ENCODE measurements around the gene MYH8.

MYH8 gene

DNA sequence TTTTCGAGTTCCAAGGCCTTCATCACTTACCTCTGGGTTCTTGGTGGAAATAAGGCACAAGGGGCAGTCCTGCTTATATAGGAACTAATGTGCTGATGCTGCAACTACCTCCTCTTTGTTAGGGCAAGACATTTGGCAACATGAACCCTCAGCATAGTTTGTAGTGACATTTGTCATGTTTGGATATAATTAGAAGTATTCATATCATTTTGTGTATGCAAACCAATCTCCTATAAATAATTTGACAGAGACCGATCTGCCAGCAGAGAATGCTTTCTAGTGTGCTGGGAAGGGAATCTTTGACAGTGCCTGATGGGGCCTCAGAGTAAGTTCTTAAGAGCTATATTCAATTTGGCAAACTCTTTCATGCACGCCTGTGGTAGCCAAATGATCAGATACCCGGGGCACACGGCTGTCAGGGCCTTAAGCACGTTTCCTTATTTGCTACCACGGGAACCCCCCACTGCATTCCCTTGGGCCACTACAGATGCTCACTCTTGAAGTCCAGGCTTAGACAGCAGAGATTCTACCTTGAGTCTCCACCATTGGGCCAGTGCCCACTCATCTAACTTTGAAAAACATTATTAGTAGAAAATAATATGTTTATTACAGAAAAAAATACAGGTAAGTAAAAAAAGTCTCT lies at the start of gene MYH8:
Gene MYH8 (minus strand): TSS at position 51 of the 643 bp plus-strand sequence. CDS start 1,723 bp downstream, outside the sequence.
- no peak for DNase-seq (ENCODE audit: low read depth)
- no peak within 1 kb of the TSS for H3K4me3 ChIP-seq (ENCODE audit: low read depth, low read length)

DNA sequence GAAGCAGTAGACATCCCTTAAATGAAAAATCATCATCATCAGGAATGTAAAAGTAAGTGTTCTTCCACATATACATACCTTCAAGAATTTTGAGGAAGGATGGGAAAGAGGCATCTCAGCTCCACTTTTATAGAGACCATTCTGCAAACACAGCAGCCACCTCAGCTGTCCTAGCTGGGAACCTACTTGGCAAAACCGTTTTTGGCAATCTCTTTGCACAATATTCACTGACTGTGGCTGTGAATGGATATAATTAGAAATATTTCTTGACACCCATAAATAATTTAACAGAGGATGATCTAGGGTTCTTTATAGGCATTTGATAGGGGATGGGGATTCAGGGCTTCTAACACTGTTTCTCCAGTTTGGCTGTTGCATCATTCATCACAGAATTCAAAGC lies 47.7 kb upstream of the MYH8 start, which contains the start of gene MYH4:
Gene MYH4 (minus strand): TSS at position 101 of the 400 bp plus-strand sequence. CDS start 2,814 bp downstream, outside the sequence.
- DNase-seq (ENCODE audit: low read depth): no peak
- no peak within 1 kb of the TSS for H3K4me3 ChIP-seq (ENCODE audit: low read depth, low read length)

GRCh38 chr17:10463402-10463801 lies 41.7 kb upstream of the MYH8 start:
- H3K4me3 ChIP-seq (ENCODE audit: low read depth, low read length): no peak overlapping the region
- no peak for DNase-seq (ENCODE audit: low read depth)

- no peak for DNase-seq (ENCODE audit: low read depth)
- H3K4me3 ChIP-seq (ENCODE audit: low read depth, low read length): no peak overlapping the region
Measured at GRCh38 chr17:10460062-10460461, 38.3 kb upstream of the MYH8 start.

GRCh38 chr17:10458701-10459100 lies 37.0 kb upstream of the MYH8 start:
- DNase-seq (ENCODE audit: low read depth): no peak
- H3K4me3 ChIP-seq (ENCODE audit: low read depth, low read length): no peak overlapping the region

GRCh38 chr17:10457952-10458351 lies 36.2 kb upstream of the MYH8 start:
- no peak overlapping the region for H3K4me3 ChIP-seq (ENCODE audit: low read depth, low read length)
- DNase-seq (ENCODE audit: low read depth): no peak

DNA sequence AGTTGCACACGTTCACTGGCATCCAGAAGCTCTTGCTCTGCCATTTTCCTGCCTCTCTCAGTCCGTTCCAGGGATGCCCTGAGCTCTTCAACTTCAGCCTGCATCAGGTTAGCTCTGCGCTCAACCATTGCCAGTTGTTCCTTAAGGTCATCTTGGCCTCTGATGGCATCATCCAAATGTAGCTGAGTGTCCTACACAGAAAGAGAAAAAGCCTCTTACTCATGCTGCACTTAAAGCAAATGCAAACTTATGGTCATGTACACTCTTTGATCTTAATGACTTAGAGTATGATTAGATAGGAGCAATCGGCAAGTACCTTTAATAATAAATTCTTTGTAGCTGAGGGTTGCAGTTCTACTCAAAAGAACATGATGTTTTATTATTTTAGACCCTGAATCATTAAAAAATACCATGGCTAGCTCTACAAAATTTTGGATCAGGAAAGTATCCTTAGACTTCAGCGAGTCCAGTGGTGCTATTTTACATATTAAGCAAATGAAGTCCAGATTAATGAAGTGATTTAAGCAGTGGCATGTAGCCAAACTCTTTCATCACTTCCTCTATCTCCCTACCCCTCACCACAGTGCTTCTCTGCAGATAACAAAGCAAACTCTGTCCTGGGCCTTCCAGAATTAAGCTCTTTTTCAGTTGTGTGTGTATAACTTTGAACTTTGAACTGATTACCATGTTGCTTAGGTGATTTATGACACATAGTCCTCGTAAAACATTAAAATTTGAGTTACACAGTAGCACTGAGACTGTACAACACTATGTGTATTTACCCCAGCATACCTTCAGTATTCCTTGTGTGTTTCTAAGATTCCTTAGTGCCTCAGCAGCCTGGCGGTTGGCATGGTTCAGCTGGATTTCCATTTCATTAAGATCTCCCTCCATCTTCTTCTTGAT lies 25.5 kb upstream of the MYH8 start:
- DNase-seq (ENCODE audit: low read depth): no peak
- H3K4me3 ChIP-seq (ENCODE audit: low read depth, low read length): no peak overlapping the region

- DNase-seq (ENCODE audit: low read depth): no peak
- H3K4me3 ChIP-seq (ENCODE audit: low read depth, low read length): no peak overlapping the region
Measured at GRCh38 chr17:10439816-10440215, 18.1 kb upstream of the MYH8 start.

- no peak overlapping the region for H3K4me3 ChIP-seq (ENCODE audit: low read depth, low read length)
- DNase-seq (ENCODE audit: low read depth): no peak
Measured at GRCh38 chr17:10435096-10435495, 13.3 kb upstream of the MYH8 start.

DNA sequence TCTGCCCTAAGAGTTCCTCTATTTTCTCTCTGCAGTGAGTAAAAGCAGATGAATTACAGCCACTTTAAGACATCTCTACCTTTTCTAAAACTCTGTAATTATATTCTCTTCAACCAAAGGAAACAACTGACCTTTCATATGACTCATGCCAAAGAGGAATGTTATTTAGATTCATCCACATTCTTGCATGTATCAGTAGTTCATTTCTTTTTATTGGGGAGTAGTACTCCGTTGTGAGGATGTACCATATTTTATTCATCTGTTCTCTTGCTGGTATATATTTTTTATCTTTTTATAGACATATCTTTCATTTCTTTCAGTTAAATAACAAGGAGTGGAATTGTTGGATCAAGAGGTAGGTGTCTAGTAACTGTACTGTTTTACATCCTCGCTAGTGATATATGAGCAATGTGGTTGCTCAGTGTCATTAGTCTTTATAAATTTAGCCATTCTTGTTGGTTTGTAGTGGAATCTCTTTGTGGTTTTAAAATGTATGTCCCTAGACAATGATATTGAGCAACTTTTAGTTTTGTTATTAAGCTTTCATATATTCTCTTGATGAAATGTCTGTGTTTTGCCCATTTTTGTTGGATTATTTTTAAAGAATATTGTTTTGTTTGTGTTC lies 7.8 kb upstream of the MYH8 start:
- no peak for DNase-seq (ENCODE audit: low read depth)

GRCh38 chr17:10428781-10429180 lies 7.0 kb upstream of the MYH8 start:
- no peak for DNase-seq (ENCODE audit: low read depth)
- H3K4me3 ChIP-seq (ENCODE audit: low read depth, low read length): no peak overlapping the region

More for the DNA sequence above, 7.8 kb upstream of the MYH8 start:
- H3K4me3 ChIP-seq (ENCODE audit: low read depth, low read length): no peak overlapping the region

- no peak overlapping the region for H3K4me3 ChIP-seq (ENCODE audit: low read depth, low read length)
- no peak for DNase-seq (ENCODE audit: low read depth)
Measured at GRCh38 chr17:10421211-10421610, 539 bp downstream of the MYH8 start.

DNA sequence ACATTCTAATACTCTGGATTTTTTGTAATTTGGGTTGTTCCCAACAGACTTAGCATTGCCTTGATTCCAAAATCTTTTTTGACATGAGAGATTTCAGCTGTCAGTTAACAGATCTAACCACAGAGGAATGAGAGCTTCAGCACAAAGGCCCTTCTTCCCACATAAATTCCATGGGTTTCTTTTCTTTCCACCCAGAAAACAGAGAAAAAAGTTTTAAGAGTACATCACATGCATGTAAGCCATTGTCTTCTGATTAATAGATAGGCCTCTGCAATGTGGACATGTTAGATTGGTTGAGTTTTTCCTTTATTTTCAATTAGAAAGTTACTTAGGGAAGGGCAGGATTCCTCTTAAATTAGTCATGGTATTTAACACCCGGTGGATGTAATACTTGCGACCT lies 939 bp downstream of the MYH8 start:
- DNase-seq (ENCODE audit: low read depth): no peak
- H3K4me3 ChIP-seq (ENCODE audit: low read depth, low read length): no peak overlapping the region

DNA sequence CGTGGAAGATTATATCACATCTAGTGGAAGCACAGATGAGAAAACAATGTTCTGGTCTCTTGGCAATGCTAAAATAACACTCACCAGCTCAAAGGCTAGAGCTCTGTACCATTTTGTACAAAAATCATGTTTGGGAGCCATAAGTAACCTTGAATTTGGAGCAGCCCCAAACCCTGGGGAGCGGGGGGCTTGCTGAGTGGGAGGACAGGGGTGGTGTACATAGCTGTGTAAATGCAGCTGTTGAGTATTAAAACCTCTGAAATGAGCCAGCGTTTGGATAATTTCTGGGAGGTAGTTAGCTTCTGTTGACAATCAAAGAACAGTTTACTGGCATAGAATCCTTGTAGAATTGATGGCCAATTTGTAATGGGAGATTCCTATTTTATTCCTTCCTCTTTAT lies 4.3 kb downstream of the MYH8 start:
- no peak for DNase-seq (ENCODE audit: low read depth)
- H3K4me3 ChIP-seq (ENCODE audit: low read depth, low read length): no peak overlapping the region

- no peak for DNase-seq (ENCODE audit: low read depth)
- no peak overlapping the region for H3K4me3 ChIP-seq (ENCODE audit: low read depth, low read length)
Measured at GRCh38 chr17:10415161-10415560, 6.6 kb downstream of the MYH8 start.

DNA sequence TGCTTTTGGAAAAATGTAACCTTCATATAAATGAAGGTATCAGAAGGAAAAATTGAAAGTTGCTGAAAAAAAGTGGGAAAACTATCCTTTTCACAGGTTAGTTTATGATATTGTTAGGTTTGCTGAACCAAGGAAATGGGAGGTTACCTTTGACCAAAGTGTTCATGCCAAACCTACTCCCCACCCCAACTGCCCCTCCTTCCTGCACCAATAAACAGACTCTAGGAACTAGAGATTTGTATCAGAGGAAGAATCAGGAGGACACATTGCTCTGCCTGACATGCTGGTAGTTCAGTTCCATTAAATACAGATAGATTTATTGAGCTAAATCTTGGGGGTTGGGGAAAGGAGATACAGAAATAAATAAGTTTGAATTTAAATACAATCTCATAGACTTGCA lies 18.2 kb downstream of the MYH8 start:
- no peak overlapping the region for H3K4me3 ChIP-seq (ENCODE audit: low read depth, low read length)

GRCh38 chr17:10398352-10398751 lies 23.4 kb downstream of the MYH8 start:
- no peak overlapping the region for H3K4me3 ChIP-seq (ENCODE audit: low read depth, low read length)
- no peak for DNase-seq (ENCODE audit: low read depth)

More for the DNA sequence above, 18.2 kb downstream of the MYH8 start:
- DNase-seq (ENCODE audit: low read depth): no peak

GRCh38 chr17:10396524-10397163 lies 25.1 kb downstream of the MYH8 start:
- DNase-seq (ENCODE audit: low read depth): no peak
- H3K4me3 ChIP-seq (ENCODE audit: low read depth, low read length): no peak overlapping the region

DNA sequence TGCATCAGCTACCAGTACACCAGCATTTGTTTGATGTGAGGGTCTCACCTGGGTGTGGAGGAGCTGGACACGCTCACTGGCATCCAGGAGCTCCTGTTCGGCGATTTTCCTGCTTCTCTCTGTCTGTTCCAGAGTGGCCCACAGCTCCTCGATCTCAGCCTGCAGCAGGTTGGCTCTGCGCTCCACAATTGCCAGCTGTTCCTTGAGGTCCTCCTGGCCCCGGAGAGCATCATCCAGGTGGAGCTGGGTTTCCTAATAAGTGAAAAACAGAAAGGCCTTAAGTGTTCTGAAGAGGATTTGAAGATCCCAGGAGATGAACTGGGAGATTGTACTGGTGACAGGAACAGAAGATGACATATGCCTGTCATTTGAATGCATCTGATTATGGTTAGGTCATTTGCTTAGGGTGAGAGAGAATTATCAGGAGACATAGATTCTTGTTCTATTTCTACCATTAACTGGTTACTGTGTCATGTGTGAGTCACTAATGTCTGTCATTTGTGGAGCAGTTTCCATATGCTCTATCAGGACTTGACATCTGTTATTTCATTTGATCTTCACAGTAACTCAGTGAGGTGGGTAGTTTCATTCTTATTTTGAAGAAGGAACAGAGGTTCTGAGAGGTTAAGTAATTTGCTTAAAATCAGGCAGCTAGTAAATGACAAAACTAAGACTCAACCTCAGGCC lies 27.4 kb downstream of the MYH8 start:
- no peak for DNase-seq (ENCODE audit: low read depth)
- H3K4me3 ChIP-seq (ENCODE audit: low read depth, low read length): no peak overlapping the region

All from skeletal muscle cell (primary cell).